DMS53 (cell line): ENCODE measurements around the gene CD63.

Source experiments
- DNase-seq: peaks from one replicate; lab custom pipeline; 2025; lab: John Stamatoyannopoulos, UW

Gene CD63

DNA sequence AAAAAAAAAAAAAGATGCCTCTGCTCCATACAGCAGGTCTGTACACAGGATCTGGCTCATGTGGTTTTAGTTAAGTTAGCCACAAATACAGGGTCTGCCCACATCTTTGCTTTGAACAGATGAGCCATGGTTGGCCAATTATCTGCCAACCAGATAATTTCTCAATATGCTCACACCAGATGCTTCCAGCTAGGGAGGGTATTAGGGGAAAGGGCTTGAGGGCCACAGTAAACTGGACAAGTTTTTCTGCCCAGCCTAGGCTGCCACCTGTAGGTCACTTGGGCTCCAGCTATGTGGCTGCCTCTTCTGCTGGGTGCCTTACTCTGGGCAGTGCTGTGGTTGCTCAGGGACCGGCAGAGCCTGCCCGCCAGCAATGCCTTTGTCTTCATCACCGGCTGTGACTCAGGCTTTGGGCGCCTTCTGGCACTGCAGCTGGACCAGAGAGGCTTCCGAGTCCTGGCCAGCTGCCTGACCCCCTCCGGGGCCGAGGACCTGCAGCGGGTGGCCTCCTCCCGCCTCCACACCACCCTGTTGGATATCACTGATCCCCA is 7.8 kb downstream of the CD63 start:
- DNase-seq = peak; percentile 92

DNA sequence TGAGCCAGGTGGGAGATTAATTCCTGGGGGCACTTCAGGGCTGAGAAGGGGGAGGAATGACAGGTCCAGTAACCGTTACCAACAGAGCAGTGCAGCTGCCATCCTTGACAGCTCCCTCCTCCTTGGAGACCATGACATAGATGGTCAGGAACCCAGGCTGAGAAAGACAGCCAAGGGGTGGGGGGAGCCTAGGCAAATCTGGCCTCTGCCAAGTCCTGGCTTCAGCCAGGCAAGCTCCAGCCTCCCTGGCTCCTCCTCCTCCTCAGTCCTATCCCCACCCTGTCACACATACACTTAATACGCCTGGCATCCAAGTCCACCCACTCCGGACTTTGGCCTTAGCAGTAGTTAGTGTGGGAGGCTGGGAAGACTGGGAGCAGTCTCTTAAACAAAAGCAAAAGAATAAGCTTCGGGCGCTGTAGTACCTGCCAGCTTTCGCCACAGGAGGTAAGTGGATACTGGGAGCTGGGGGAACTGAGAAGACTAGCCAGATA is 8.7 kb downstream of the CD63 start, which contains the start of gene RDH5:
Gene RDH5, plus strand, starts transcription at position 323 of the 494 bp plus-strand sequence. CDS start 792 bp downstream, outside the sequence.
- DNase-seq = no peak

DNA sequence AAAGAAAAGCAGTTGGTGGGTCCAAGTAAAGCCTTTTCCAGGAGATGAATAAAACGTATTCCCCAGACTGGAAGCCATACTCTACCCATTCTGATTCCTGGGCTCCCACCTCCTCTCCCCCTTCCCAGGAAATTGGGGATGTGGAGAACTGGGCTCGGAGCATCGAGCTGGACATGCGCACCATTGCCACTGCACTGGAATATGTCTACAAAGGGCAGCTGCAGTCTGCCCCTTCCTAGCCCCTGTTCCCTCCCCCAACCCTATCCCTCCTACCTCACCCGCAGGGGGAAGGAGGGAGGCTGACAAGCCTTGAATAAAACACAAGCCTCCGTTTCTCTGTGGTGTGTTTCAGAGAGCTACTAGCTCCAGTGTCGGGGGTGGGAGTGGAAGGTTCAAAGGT is 9.4 kb downstream of the CD63 start:
- no peak for DNase-seq

DNA sequence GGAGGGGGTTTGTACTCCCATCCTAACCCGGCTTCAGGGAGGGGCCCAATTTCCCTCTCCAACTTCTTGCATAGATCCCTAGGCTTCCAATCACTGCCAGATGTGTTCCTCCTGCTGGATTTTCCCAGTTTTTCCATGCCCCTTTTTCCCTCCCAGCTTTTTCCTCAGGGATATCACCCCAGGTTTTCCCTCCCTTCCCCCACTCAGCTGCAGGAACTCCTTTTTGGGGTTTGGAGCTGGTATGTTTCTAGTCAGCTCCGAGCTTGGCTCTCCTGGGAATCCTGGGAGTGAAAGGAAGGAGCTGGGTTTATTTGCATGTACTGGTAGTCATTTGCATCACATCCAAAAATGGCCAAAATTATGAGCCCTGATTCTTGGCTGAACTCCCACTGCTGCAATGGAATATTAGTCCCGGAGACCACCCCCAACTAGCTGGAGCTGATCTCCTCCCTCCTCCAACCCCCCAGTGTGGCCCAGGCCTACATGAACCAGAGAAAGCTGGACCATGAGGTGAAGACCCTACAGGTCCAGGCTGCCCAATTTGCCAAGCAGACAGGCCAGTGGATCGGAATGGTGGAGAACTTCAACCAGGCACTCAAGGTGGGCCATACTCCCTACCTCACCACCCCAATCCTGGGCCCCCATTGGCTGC is 10.1 kb downstream of the CD63 start:
- no peak for DNase-seq

DNA sequence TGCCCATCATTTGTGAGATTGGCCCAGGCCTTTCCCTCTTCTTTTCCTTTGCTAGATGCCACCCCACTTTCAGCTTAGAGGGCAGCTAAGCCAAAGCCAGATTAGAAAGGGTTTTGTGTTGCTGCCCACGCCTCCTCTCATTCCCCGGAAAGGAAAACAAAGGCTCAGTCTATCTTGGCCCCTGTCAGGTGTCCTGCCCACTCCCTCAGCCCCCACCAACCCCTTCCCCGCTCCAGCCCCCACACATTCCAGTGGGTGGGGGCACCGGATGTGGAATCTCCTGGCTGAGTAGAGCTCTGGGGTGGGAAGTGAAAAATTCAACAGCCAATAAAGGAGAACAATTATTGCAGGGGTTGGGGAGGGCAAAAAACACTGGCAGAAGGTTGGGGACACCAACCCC is 10.8 kb downstream of the CD63 start:
- no peak for DNase-seq

DNA sequence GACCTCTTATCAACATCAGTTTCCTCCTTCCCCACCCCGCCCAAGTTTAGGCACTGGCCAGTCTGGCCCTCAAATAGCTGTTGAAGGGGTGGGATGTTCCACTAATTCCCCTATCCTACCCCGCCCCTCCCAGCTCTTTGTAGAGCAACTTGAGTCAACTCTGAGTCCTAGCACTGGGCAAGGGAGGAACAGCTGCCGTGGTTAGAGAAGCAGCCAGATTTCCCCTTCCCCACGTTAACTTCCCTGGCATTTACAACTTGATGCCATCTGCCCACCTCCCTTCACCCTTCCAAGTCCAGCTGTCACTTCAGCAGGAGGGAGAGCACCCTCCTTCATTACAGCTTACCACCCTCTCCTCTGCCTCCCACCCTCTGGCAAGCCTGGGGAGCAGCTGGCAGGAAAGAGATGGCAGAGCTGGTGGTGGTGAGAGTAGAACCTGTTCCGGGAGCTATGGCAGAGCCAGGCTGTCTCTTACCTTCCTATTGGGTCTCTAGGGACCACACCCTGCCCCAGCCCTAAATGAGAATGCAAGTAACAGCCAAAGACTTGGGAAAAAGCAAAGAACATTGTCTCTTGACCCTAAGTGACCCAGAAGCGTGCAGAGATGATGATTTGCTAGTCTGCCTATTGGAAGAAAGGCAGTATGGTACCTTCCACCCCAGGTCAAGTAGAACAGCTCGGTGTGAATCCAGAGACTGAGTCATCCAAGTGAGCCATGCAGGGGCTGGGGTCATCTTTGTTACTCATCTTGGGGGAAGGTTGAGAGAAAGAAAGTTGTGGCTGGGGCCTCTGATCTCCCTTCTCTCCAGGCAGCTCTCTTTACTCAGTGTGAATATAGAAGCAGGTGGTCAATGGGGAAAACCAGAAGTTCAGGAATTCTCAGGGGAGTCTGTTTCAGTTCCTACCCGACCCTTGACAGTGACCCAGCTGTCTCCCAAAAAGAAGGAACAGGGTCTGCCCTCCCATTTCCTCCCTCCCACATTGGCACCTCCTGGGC is 11.5 kb downstream of the CD63 start:
- DNase-seq = no peak

DNA sequence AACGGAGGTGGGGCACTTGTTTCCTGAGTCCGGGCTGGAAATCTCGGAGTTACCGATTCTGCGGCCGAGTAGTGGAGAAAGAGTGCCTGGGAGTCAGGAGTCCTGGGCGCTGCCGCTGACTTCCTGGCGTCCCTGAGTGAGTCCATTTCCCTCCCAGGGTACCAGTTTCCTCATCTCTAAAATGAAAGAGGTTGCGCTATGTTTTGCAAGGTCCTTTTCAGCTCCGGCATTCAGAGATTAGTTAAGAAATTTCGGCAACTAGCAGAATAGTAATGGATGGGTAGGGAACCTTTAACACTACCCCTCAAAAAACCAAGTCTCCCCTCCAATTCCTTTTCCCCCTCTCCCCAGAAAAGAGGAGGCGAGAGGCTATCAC is 12.2 kb downstream of the CD63 start:
- DNase-seq = no peak

DNA sequence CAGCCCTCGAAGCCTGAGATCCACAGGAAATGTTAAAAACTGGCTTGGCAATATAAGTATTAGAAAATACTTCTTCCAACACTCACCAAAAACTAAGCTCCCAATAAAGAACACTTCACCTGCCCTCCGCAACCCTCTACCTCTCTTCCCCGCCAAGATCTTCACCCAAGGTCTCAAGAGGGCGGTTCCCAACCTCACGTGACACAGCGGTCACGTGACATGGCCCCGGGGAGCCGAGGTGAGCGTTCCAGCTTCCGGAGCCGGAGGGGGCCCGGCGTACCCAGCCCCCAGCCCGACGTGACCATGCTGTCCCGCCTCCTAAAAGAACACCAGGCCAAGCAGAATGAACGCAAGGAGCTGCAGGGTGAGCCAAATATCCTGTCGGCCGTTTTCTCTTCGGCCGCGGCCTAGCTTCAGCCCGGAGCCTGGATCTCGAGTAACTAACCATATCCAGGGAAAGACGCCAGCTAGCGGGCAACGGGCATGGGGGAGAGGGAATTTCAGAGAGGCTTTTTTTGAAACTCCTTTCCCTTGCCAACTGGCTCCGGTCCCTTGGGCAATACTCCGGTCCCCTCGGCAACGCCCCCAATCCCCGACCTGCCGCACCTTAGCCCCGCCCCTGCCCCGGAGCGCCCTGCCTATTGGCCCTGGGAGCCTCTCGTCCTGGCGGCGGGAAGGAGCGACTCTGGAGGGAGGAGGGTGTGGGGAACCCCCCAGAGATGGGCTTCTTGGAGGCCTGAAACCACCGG is 12.8 kb downstream of the CD63 start, which contains the start of gene BLOC1S1:
Gene BLOC1S1, plus strand, starts transcription at position 214 of the 749 bp plus-strand sequence. Its CDS starts 6 bp downstream, at position 220.
- DNase-seq = peak; percentile 98

DNA sequence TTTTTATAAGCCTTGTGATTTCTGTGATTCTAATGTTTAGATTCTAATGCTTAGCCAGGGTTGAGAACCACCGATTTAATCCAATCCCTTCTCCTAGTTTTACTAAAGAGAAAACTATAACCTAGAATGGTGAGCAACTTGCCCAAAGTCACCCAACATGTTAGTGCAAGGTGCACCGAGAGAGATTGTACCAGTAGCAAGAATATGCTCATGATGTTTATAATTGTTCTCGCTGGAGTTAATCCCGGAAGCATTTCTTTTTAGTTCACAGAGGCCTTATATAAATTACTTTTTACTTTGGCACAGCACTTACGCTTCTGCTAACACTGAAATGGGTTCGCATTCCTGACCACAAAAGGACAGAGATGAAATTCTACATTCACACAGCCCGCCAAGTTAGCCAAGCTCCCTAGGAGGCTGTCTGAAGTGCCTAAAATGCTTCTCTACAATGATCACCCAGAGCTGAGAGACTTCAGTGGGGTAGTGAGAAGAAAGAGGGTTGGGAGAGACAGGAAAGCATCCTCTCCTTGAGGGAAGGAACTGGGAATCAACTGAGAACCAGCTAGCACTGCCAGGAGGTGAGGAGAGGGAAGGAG is 13.5 kb downstream of the CD63 start:
- DNase-seq = no peak

DNA sequence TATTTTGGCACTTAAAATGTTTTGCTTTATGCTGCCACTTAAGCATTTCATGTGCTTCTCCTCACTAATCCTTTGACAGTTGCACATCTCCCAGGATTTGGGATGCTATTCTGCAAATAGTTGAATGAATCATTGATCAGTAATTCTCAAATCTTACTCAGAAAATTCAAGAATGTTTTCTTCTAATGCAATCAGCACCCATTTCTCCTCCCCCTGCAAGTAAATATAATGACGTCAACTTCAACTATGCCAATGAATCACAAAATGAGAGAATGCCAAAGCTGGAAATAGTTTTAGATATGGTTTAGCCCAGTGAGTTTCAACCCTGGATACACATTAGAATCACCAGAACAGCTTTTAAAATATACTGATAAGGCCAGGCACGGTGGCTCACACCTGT is 15.1 kb downstream of the CD63 start:
- no peak for DNase-seq

DNA sequence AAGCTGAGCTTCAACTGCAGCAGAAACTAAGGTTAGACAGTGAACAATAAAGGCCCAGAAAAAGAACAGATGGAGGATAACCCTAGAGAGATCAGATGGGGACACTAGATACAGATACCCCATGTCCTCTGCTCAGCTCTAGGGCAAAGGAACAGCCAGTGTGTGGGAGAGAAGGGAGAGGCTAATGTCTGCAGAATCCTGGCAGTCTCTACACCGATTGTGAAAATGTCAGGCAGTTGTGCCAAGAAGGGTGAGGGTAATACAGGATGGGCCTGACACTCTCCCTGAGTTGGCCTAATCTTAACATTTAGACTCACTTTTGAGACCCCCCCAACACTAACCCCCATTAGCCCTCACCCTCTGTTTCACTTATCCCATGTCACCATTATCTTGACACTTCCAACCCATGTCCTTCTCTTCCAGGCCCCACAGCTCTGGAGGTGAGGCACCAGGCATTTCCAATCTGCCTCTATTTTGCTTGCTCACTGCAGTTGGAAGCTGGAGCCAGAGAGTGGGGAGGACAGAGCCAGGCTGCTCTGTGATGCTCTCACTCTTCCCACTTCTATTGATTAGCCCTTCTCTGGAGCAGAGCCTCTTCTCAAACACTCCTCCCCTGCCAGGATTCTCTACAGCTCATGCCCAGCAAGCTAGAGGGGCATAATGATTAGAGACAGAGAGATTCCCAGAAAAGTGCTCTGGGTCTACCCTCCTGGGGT is 16.0 kb downstream of the CD63 start:
- no peak for DNase-seq

DNA sequence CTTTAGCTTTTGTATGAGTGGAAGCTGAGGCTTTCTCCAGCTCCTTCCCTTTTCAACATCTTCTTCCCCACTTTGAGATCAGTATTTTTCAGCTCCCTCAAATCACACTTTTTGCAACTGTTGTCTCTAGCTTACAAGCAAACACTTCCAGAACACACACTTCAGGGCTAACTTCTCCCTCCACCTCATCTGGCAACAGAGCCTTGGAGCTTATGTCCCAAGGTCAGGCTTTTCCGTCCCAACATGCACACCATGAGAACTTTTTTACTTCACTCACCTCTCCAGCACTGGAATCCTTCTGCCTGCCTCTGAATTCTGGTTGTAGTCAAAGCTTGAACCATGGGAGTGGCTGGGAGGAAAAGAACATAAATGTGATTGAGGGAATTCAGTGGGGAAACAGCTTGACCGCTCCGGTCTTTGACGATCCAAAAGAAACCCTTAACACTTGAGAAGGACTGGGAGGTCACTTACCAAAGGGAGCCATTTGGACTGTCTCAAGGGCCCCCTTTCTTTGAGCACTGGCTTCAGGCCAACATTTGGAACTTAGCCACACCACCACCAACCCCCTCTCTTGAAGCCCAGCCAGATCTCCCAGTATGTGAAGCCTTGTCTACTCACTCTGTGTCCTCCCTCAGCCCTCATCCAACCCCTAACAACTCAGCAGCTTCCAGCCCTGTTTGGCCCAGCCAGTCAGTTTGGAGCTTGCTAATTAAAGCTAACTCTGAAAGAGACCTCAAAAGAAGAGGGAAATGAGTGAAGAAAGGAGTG is 16.8 kb downstream of the CD63 start:
- no peak for DNase-seq

DNA sequence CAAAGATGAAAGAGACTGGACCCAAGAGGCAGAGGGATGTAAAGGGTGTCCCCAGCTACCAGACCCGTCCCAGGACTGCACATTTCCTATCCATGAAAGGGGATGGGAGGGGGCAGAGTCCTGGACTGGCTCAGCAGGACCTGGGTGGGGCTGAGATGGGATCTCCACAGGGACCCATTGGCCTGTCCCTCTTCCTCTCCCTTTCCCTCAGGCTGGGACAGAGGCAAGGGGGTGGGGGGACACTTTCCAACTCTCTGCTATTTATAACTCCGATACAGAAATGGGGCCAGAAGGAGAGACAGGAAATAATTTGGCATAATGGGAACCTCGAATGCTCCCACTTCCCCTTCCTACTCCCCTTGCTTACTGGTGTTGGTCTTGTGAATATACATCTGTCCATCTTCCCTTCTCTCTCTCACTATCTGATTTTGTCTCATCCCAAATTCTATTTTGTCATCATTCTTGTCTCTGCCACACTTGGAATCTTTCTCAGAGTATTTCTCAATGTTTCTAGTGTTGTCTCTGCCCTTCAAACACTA is 20.0 kb downstream of the CD63 start:
- no peak for DNase-seq

DNA sequence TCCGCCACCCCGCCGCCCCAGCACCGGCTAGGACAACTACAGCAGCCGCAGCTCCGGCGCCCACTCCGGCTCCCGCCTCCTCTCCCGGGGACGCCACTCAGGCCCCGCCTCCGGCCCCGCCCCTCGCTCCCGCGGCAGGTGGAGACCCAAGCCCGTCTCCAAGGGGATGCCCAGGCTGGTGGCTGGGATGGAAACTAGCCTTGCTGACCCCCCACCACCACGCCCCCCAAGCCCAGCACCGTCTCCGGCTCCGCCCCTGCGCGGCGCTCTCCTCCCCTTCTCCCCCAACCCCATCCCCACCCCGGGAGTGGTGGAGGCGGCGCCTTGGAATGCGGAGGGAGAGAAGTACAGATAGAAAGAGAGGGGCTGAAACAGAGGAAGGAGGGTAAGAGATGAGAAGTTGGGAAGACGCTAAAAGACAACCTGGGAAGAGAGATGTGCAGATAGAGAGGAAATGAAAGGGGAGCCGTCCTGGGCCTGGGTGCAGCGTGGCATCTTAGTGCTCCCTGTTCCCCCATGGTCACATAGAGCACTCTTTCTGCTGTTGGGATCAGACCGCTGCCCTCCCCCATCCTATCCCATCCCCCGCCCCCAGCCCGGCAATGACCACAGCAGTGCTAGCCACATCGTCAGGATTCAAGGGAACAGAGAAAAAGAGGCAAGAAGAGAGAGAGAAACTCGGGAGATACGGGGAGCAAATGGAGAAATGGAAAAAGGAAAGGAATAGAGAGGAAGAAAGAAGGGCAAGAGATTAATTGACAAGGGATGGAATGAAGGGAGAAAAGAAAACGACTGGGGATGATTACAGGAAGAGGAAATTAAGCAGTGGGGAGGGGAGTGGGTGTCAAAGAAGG is 20.7 kb downstream of the CD63 start, which contains the start of gene ITGA7:
Gene ITGA7, minus strand, starts transcription at position 64 of the 854 bp plus-strand sequence. CDS start 222 bp downstream, outside the sequence.
- DNase-seq = peak; percentile 63

DNA sequence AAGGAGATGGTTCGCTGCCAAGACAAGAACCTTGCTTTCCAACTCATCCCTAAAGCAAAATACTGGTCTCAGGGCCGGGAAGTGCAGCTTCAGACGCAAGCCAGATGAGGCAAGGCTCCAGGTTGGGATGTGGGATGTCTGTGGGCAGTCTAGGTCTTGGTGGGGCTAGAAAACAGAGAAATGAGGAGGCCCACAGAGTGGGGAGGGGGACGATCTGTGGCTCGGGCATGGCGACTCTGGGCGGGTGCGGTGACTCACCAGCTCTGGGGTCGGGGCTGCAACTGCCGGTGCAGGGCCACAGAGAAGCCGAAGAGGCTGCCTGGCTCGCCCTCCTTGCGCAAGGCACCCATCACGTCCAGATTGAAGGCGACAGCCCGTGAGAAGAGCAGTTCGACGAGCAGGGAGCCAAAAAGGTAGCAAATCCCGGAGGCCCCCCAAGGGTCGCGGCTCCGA is 21.6 kb downstream of the CD63 start:
- peak; percentile 44 for DNase-seq

DNA sequence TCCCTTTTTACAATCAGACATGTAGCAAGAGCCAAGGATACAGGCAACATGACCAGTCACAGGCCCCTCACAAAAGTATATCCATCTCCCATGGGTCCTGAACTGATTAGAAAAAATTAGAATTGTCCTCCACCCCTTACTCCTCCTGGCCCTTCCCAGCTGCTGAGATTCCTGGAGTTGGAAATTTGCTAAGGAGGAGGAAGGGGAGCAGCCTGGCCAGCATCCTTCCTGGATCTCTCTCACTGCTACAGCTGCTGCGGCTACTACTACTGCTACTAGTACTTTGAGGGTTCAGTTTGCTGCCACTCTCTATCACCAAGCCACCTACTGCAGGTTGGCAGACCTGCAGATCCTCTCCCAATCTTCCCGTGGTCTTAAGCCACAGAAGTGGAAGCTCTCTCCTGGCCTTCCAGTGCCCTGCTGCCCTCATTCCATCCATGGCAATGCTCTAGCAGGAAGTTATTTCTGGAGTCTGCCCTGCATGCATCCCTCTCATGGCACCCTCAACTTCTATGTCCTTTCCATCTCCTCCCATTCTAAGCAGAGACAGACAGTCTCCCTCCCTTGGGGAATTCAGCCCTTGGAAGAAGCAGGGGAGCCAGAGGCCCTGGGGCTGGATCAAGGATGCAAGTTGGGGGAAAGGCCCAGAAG is 22.1 kb downstream of the CD63 start:
- no peak for DNase-seq

DNA sequence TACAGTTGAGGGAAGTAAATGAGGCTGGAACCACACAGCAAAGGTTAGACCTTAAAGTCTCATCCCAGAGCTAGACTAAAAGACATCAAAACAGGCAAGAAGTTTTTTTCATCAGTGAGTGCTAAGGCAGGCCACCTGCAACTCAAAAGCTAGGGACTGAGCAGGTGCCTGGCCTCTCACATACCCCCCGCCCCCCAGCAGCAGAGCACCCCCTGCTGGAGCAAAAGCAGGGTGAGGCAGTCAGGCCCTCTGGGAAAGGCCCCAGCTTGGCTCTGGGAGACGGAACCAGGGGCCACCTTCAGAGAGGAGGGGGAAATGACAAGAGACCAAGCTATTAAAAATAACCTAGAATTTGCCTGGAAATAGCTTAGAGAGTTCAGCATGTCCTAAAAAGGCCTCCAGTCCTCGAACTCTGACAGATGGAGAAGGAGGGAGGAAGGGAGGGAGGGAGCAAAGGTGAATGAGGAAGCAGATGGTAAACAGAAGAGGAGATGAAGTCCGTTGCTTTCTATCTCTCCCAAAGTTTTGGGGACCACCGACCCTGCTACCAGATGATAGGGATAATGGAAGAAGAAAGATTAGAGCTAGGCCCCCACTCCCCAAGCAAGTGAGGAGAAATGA is 22.9 kb downstream of the CD63 start:
- DNase-seq = peak; percentile 65
